Measurements from ENCODE around the gene NAT14.

GRCh38 chr19:55461259-55461973 is 23.6 kb upstream of the NAT14 start, which contains the start of gene ISOC2:
- TF ChIP-seq POLR2AphosphoS5 (IDR thresholded peaks at IDR 0.05; ENCODE audit: low read depth, low read length) (peak; percentile 78), POLR2A (IDR thresholded peaks at IDR 0.05; ENCODE audit: low read depth, low read length) (peak; percentile 82), TAF1 (IDR thresholded peaks at IDR 0.05; ENCODE audit: low read depth, low read length) (0 out of 2 replicates have a peak, but pooled peaks have one; percentile 13), PAX5 (IDR thresholded peaks at IDR 0.05; ENCODE audit: insufficient read depth, low read length, severe bottlenecking) (no peak), POU2F2 (IDR thresholded peaks at IDR 0.05; ENCODE audit: low read depth, low read length) (no peak)

Measured in GM12891 (cell line).